SK-N-SH (cell line): ENCODE measurements around the gene FLACC1. TPM values are rescaled to one million over a fixed set of nuclear protein-coding genes. Genes with fewer than 3 reads are reported as not detected.

Source experiments
- CTCF ChIA-PET: fragments of 300-600, 350-600 bp; formaldehyde crosslinking; extraction: SDS; loops from one replicate; lab custom pipeline; 2021; lab: Yijun Ruan, JAX
- POLR2A ChIA-PET: fragments of 350-600 bp; sonication (Branson Sonifier 250); formaldehyde crosslinking; extraction: SDS; loops from one replicate; lab custom pipeline; 2020; ENCODE audit warnings: antibody characterized with exemption, inconsistent platforms; lab: Yijun Ruan, JAX
- DNase-seq: peaks from one replicate; pipeline ENCODE4 v3.0.0; 2012
- H2AFZ ChIP-seq: fragments of 200-600 bp; sonication (generic); 2 replicates; pipeline ENCODE4 v1.8.1; 2016; ENCODE audit warnings: antibody characterized with exemption, mild to moderate bottlenecking, low read depth
- H3F3A ChIP-seq: fragments of 200-600 bp; sonication (generic); replicated peaks from 2 replicates; pipeline ENCODE3; 2016; ENCODE audit warnings: antibody characterized with exemption, mild to moderate bottlenecking; ENCODE audit not compliant: insufficient read depth
- H3K27ac ChIP-seq, 2 experiments: fragments of 200-500 bp in 1 of 2; fragments of 200-600 bp in 1 of 2; sonication (Bioruptor generic) in 1 of 2; sonication (generic), shearing (Covaris generic) in 1 of 2; 2 replicates each; pipeline versions ENCODE4 v1.5.1 to v1.6.1; 2014 to 2016; ENCODE audit warnings: low read depth in 2 of 2, inconsistent platforms in 1 of 2, low read length in 1 of 2, mild to moderate bottlenecking in 1 of 2, mixed read lengths in 1 of 2
- H3K27me3 ChIP-seq: fragments of 200-600 bp; sonication (generic), shearing (Covaris generic); 2 replicates; pipeline ENCODE4 v1.6.1; 2016; ENCODE audit warnings: mixed run types; ENCODE audit not compliant: insufficient read depth
- H3K36me3 ChIP-seq, 2 experiments: fragments of 200-500 bp in 1 of 2; fragments of 200-600 bp in 1 of 2; sonication (Bioruptor generic) in 1 of 2; sonication (generic) in 1 of 2; replicated peaks in 1 of 2; 2 replicates each; pipeline versions ENCODE3 to v1.5.1; 2014 to 2016; ENCODE audit warnings: low read length in 1 of 2, mild to moderate bottlenecking in 1 of 2; ENCODE audit not compliant: insufficient read depth in 2 of 2, control insufficient read depth in 1 of 2
- H3K4me1 ChIP-seq, 2 experiments: fragments of 200-500 bp in 1 of 2; fragments of 200-600 bp in 1 of 2; sonication (Bioruptor generic) in 1 of 2; sonication (generic), shearing (Covaris generic) in 1 of 2; 2 replicates each; pipeline versions ENCODE4 v1.5.1 to v1.6.1; 2014 to 2016; ENCODE audit warnings: low read depth in 1 of 2, low read length in 1 of 2, mixed run types in 1 of 2; ENCODE audit not compliant: insufficient read depth in 2 of 2, control insufficient read depth in 1 of 2
- H3K4me2 ChIP-seq: fragments of 200-600 bp; sonication (generic), shearing (Covaris generic); 2 replicates; pipeline ENCODE4 v1.6.1; 2017; ENCODE audit warnings: mixed run types
- H3K4me3 ChIP-seq, 2 experiments: fragments of 200-500 bp in 1 of 2; fragments of 200-600 bp in 1 of 2; sonication (Bioruptor generic) in 1 of 2; sonication (generic), shearing (Covaris generic) in 1 of 2; 2 replicates each; pipeline versions ENCODE4 v1.5.1 to v1.8.1; 2014 to 2016; ENCODE audit warnings: low read depth in 2 of 2, inconsistent platforms in 1 of 2, low read length in 1 of 2, mild to moderate bottlenecking in 1 of 2, mixed read lengths in 1 of 2, moderate library complexity in 1 of 2
- H3K79me2 ChIP-seq: fragments of 200-600 bp; sonication (generic); 2 replicates; pipeline ENCODE4 v1.8.1; 2017; ENCODE audit warnings: mild to moderate bottlenecking; ENCODE audit not compliant: insufficient read depth
- H3K9ac ChIP-seq: fragments of 200-600 bp; sonication (generic); 2 replicates; pipeline ENCODE4 v1.6.1; 2017; ENCODE audit warnings: mixed run types
- H3K9me2 ChIP-seq: fragments of 200-600 bp; sonication (generic); 2 replicates; pipeline ENCODE4 v1.6.1; 2017; ENCODE audit warnings: mixed run types
- H3K9me3 ChIP-seq: fragments of 200-600 bp; sonication (generic); 2 replicates; pipeline ENCODE4 v1.6.1; 2017; ENCODE audit warnings: mixed run types, mild to moderate bottlenecking, moderate library complexity
- H4K20me1 ChIP-seq: fragments of 200-600 bp; sonication (generic); 2 replicates; pipeline ENCODE4 v1.6.1; 2017; ENCODE audit warnings: mild to moderate bottlenecking, mixed run types; ENCODE audit not compliant: insufficient read depth
- EP300 ChIP-seq, 2 experiments: IDR thresholded peaks; 2 replicates each; pipeline versions ENCODE4 v1.4.0 to v1.6.1; 2012; ENCODE audit warnings: borderline replicate concordance in 1 of 2, low read depth in 1 of 2, low read length in 1 of 2
- MEF2A ChIP-seq: IDR thresholded peaks from 2 replicates; pipeline ENCODE4 v1.4.0; 2012; ENCODE audit warnings: low read depth, borderline replicate concordance
- PBX3 ChIP-seq: IDR thresholded peaks from 2 replicates; pipeline ENCODE4; 2012
- REST ChIP-seq: IDR thresholded peaks from 2 replicates; pipeline ENCODE4 v1.6.1; 2012; ENCODE audit warnings: mild to moderate bottlenecking, low read depth, low read length, moderate library complexity
- RXRA ChIP-seq: IDR thresholded peaks from 2 replicates; pipeline ENCODE4 v1.4.0; 2012; ENCODE audit warnings: low read depth, mild to moderate bottlenecking, borderline replicate concordance
- SIN3A ChIP-seq: IDR thresholded peaks from 2 replicates; pipeline ENCODE4 v1.6.1; 2012; ENCODE audit warnings: low read depth, mild to moderate bottlenecking, low read length, moderate library complexity, borderline replicate concordance
- TAF1 ChIP-seq: IDR thresholded peaks from 2 replicates; pipeline ENCODE4 v1.6.1; 2012; ENCODE audit warnings: low read depth, mild to moderate bottlenecking, low read length, moderate library complexity, borderline replicate concordance
- USF1 ChIP-seq: IDR thresholded peaks from 2 replicates; pipeline ENCODE4 v1.4.0; 2012; ENCODE audit warnings: low read depth, borderline replicate concordance
- WGBS: methylation state at CpG from one replicate; pipeline ENCODE4 v1.1.6; 2017; ENCODE audit warnings: low lambda C conversion rate; 5-methylcytosine and 5-hydroxymethylcytosine counted together
- polyA plus RNA-seq, 3 experiments: library from polyadenylated mRNA; depleted of rRNA; stranded (reverse); fragments of >200 nt; gene quantifications; 2 replicates each; pipeline ENCODE4 v1.2.3, GENCODE V29; 2012
- TF ChIP-seq, protein P1 (sequence below): fragments of 150-350 bp; IDR thresholded peaks from 2 replicates; pipeline ENCODE4 v1.6.1; 2016; ENCODE audit warnings: mild to moderate bottlenecking, low read depth, low read length

Gene FLACC1
- polyA plus RNA-seq, 1 of the 3 experiments (the other 2 are of a cell fraction), result 0.35 TPM

DNA sequence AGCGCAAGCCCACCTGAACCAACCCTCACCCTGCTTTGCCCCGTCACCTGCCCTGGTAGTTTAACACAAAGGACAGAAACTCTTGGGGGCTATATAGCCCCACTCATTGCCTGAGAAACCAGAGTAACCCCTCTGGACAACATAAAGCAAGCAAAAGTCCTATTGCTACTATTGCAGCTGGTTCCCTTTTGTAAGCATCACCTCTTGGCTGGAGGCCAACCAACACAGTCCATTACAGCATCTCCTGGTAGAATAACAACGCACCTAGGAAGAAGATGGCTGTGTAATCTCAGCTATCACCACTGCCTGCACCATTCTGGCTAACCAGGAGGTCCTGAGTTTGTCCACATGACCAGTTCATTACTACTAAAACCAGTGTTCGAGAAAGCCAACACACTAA lies 36.4 kb downstream of the FLACC1 start (continued):
- TF ChIP-seq REST (no peak), MEF2A (no peak), USF1 (no peak), SIN3A (no peak), RXRA (no peak)

- Histone ChIP-seq H3K79me2 (no peaks in the 10 kb centered on the region), H4K20me1 (no peaks in the 10 kb centered on the region), H3K4me2 (no peak overlapping the region), H3K9me2 (no peaks in the 10 kb centered on the region), H3K9ac (no peak overlapping the region), H3F3A (no peaks in the 10 kb centered on the region), H3K4me3 (no peak overlapping the region), H3K27ac (no peak overlapping the region), H2AFZ (no peak overlapping the region), H3K4me1 (no peaks in the 10 kb centered on the region; a peak in 1 of 4 replicates), H3K9me3 (0 out of 2 replicates have a peak, but pooled peaks cover 7% of the 10 kb centered on the region), H3K36me3 (peaks cover 0 to 3% of the 10 kb centered on the region in 2 experiments), H3K27me3 (no peaks in the 10 kb centered on the region)
- POLR2A ChIA-PET, result no interaction called here
- CTCF ChIA-PET, result interaction anchor here (1.2 kb wide), 1 partner anchor 10 kb away, joined by 3 read pairs; no protein-coding TSS in a partner anchor
- no peak for DNase-seq
- 77% methylated on average over 3 of the region's 4 CpGs for WGBS
- TF ChIP-seq PBX3, result no peak
- TF ChIP-seq EP300 (IDR thresholded peaks at IDR 0.05; ENCODE audit: borderline replicate concordance in 1 of 2, low read depth in 1 of 2, low read length in 1 of 2), result no peak
- TF ChIP-seq TAF1, result no peak
- TF ChIP-seq, protein P1, sequence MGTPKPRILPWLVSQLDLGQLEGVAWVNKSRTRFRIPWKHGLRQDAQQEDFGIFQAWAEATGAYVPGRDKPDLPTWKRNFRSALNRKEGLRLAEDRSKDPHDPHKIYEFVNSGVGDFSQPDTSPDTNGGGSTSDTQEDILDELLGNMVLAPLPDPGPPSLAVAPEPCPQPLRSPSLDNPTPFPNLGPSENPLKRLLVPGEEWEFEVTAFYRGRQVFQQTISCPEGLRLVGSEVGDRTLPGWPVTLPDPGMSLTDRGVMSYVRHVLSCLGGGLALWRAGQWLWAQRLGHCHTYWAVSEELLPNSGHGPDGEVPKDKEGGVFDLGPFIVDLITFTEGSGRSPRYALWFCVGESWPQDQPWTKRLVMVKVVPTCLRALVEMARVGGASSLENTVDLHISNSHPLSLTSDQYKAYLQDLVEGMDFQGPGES, result no peak
Observed at GRCh38 chr2:201320257-201320656, 36.9 kb downstream of the FLACC1 start.
